Measurements from ENCODE around the gene LAMB1.

LAMB1 gene

GRCh38 chr7:107971613-107972012 lies 31.3 kb downstream of the LAMB1 start:
- no peak overlapping the region for H3K4me3 ChIP-seq (ENCODE audit: low read depth, low read length)
- no peak for TF ChIP-seq CTCF (IDR thresholded peaks at IDR 0.05; ENCODE audit: borderline replicate concordance, insufficient read depth, low read depth, low read length)

GRCh38 chr7:107971100-107971499 lies 31.9 kb downstream of the LAMB1 start:
- H3K4me3 ChIP-seq (ENCODE audit: low read depth, low read length), result no peak overlapping the region
- TF ChIP-seq CTCF (IDR thresholded peaks at IDR 0.05; ENCODE audit: borderline replicate concordance, insufficient read depth, low read depth, low read length), result no peak

GRCh38 chr7:107969856-107970255 lies 33.1 kb downstream of the LAMB1 start:
- TF ChIP-seq CTCF (IDR thresholded peaks at IDR 0.05; ENCODE audit: borderline replicate concordance, insufficient read depth, low read depth, low read length), result no peak
- H3K4me3 ChIP-seq (ENCODE audit: low read depth, low read length), result no peak overlapping the region

- no peak overlapping the region for H3K4me3 ChIP-seq (ENCODE audit: low read depth, low read length)
- no peak for TF ChIP-seq CTCF (IDR thresholded peaks at IDR 0.05; ENCODE audit: borderline replicate concordance, insufficient read depth, low read depth, low read length)
These were observed 34.5 kb downstream of the LAMB1 start for GRCh38 chr7:107968449-107968848.

GRCh38 chr7:107967420-107967819 lies 35.5 kb downstream of the LAMB1 start:
- TF ChIP-seq CTCF (IDR thresholded peaks at IDR 0.05; ENCODE audit: borderline replicate concordance, insufficient read depth, low read depth, low read length), result no peak
- H3K4me3 ChIP-seq (ENCODE audit: low read depth, low read length), result no peak overlapping the region

GRCh38 chr7:107966711-107967110 lies 36.2 kb downstream of the LAMB1 start:
- no peak overlapping the region for H3K4me3 ChIP-seq (ENCODE audit: low read depth, low read length)
- TF ChIP-seq CTCF (IDR thresholded peaks at IDR 0.05; ENCODE audit: borderline replicate concordance, insufficient read depth, low read depth, low read length), result no peak

- no peak overlapping the region for H3K4me3 ChIP-seq (ENCODE audit: low read depth, low read length)
- TF ChIP-seq CTCF (IDR thresholded peaks at IDR 0.05; ENCODE audit: borderline replicate concordance, insufficient read depth, low read depth, low read length), result no peak
These were observed 38.5 kb downstream of the LAMB1 start for GRCh38 chr7:107964510-107964909.
